ENCODE measurements around the gene SRC.

Gene SRC

GRCh38 chr20:37351689-37352607, 6.0 kb downstream of the SRC start:
- no peak for DNase-seq

GRCh38 chr20:37352608-37352980, 6.7 kb downstream of the SRC start:
- no peak for DNase-seq

GRCh38 chr20:37353285-37353849, 7.4 kb downstream of the SRC start:
- no peak for DNase-seq

- DNase-seq = no peak
Measured at GRCh38 chr20:37354210-37355195, 8.6 kb downstream of the SRC start.

GRCh38 chr20:37355252-37356180, 9.6 kb downstream of the SRC start:
- DNase-seq = no peak

- no peak for DNase-seq
Measured at GRCh38 chr20:37356387-37356786, 10.4 kb downstream of the SRC start.

- no peak for DNase-seq
Measured at GRCh38 chr20:37356961-37357371, 11.0 kb downstream of the SRC start.

- DNase-seq = no peak
Measured at GRCh38 chr20:37357481-37358365, 11.8 kb downstream of the SRC start.

GRCh38 chr20:37358366-37359150, 12.6 kb downstream of the SRC start:
- no peak for DNase-seq

GRCh38 chr20:37359331-37359730, 13.4 kb downstream of the SRC start:
- DNase-seq = no peak

- no peak for DNase-seq
Measured at GRCh38 chr20:37359836-37360235, 13.9 kb downstream of the SRC start.

GRCh38 chr20:37360391-37361115, 14.6 kb downstream of the SRC start:
- no peak for DNase-seq

GRCh38 chr20:37361336-37361735, 15.4 kb downstream of the SRC start:
- DNase-seq = no peak

GRCh38 chr20:37362231-37362792, 16.4 kb downstream of the SRC start:
- DNase-seq = no peak

GRCh38 chr20:37362821-37363220, 16.9 kb downstream of the SRC start:
- no peak for DNase-seq

- DNase-seq = no peak
Measured at GRCh38 chr20:37363221-37364012, 17.5 kb downstream of the SRC start.

- no peak for DNase-seq
Measured at GRCh38 chr20:37364013-37364926, 18.3 kb downstream of the SRC start.

Measured in hematopoietic multipotent progenitor cell treated with erythropoietin and hydrocortisone succinate and interleukin-3 and kit ligand, for 8 days (in vitro differentiated cells).